Adipocyte (in vitro differentiated cells): ENCODE measurements around the gene PDCD4.

ENCODE experiments used
- DNase-seq: peaks from one replicate; pipeline ENCODE4 v3.0.0-alpha.2; 2015; ENCODE audit warnings: low read depth
- H3K27me3 ChIP-seq: replicated peaks from 2 replicates; pipeline ENCODE4 v1.7.0; 2013; ENCODE audit warnings: mild to moderate bottlenecking, low read length, moderate library complexity; ENCODE audit not compliant: control insufficient read depth, insufficient read depth
- H3K36me3 ChIP-seq: 2 replicates; pipeline ENCODE4 v1.7.0; 2013; ENCODE audit warnings: low read length, mild to moderate bottlenecking, moderate library complexity; ENCODE audit not compliant: control insufficient read depth, insufficient read depth, severe bottlenecking
- H3K4me1 ChIP-seq: 2 replicates; pipeline ENCODE4 v1.7.0; 2013; ENCODE audit warnings: mild to moderate bottlenecking, low read length, moderate library complexity; ENCODE audit not compliant: control insufficient read depth, insufficient read depth
- H3K4me3 ChIP-seq: 2 replicates; pipeline ENCODE4 v1.7.0; 2013; ENCODE audit warnings: mild to moderate bottlenecking, low read length, moderate library complexity
- H3K9ac ChIP-seq: 2 replicates; pipeline ENCODE4 v1.7.0; 2013; ENCODE audit warnings: mild to moderate bottlenecking, low read length, moderate library complexity
- H3K9me3 ChIP-seq: 2 replicates; pipeline ENCODE4 v1.7.0; 2013; ENCODE audit warnings: mild to moderate bottlenecking, low read length, moderate library complexity; ENCODE audit not compliant: control insufficient read depth

PDCD4 gene

DNA sequence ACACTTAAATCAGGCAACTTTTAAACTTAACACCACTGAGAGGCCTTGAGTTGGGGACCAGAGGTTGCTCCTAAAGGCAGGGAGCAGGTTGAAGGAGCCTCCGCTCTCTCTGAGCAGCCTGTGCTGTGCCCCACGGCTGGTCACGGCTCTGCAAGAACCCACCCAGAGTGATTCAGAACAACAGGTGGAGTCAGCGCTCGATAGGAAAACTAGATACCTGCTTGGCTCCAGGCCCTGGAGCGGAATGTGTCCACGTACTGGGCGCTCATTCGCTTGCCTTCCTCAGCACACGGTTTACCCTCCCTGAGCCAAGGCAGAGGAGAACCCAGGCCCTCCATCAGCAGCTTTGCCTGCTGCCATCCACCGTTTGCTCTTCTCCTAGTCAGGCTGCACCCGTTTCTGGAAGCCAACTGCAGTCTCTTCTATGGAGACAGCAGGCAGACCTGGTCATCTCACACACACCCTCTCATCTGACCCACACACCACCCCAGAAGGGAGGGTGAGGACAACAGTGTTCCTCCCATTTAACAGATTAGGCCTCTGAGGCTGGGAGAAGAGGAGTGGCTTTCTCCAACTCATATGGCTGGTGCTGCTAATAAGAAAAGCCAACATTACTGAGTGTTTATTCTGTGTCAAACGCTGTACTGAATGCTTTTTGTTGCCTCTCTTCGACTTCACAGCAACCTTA, 37.6 kb upstream of the PDCD4 start:
- no peak overlapping the region for H3K9ac ChIP-seq
- no peak overlapping the region for H3K4me3 ChIP-seq
- no peaks in the 10 kb centered on the region for H3K36me3 ChIP-seq
- H3K27me3 ChIP-seq: no peaks in the 10 kb centered on the region
- no peak for DNase-seq
- H3K4me1 ChIP-seq: peaks cover 16% of the 10 kb centered on the region
- no peaks in the 10 kb centered on the region for H3K9me3 ChIP-seq

DNA sequence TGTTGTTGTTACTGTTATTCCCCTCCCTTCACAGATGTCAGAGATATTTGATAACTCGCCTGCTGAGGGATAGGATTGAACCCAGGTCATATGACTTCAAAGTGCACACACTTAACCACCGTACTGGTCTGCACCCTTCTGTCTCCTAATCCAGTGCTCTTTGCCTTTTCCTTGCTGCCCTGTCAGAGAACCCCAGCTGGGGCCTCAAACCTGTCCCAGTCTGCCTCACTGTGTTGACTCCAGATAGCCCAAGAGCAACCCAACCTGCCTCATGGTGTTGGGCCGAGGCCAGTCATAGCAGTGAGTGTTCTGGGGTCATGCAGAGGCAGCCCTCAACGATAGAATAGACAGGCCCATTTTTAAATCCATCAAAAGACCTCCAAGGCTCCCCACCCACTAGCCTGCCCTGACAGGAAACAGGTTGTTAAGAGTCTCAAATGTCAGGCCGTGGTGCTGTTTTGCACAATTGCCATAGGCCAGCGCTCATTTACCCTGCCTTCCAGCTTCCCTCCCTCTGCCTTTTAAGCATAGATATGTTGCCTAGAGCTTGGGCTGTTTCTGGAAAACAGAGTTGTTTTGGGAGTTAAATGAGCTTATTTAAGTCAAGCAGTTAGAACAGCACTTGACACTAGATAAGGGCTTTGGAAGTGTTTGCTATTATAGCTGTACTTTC, 37.0 kb upstream of the PDCD4 start:
- peaks cover 21% of the 10 kb centered on the region for H3K4me1 ChIP-seq
- no peaks in the 10 kb centered on the region for H3K9me3 ChIP-seq
- H3K9ac ChIP-seq: no peak overlapping the region
- H3K36me3 ChIP-seq: no peaks in the 10 kb centered on the region
- no peak for DNase-seq
- no peak overlapping the region for H3K4me3 ChIP-seq
- H3K27me3 ChIP-seq: no peaks in the 10 kb centered on the region

DNA sequence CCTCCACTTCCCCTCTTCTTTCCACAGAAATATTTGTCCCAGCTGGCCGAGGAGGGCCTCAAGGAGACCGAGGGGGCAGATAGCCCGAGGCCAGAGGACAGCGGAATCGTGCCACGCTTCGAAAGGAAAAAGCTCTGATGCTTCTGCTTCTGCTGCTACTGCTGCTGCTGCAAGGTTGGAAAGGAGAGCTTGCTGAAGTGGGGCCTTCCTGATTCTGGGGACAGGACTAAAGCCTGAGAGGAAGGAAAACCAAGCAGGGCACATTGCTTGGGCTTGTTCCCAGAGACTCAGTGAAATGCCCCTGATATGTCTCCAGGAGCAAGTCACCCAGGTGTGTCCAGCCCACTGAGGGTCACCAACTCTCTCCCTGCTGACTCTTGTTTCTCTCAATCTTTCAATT, 35.9 kb upstream of the PDCD4 start:
- no peak overlapping the region for H3K9ac ChIP-seq
- no peak for DNase-seq
- no peak overlapping the region for H3K4me3 ChIP-seq
- H3K4me1 ChIP-seq: peaks cover 28% of the 10 kb centered on the region
- H3K36me3 ChIP-seq: no peaks in the 10 kb centered on the region
- H3K9me3 ChIP-seq: no peaks in the 10 kb centered on the region
- no peaks in the 10 kb centered on the region for H3K27me3 ChIP-seq

DNA sequence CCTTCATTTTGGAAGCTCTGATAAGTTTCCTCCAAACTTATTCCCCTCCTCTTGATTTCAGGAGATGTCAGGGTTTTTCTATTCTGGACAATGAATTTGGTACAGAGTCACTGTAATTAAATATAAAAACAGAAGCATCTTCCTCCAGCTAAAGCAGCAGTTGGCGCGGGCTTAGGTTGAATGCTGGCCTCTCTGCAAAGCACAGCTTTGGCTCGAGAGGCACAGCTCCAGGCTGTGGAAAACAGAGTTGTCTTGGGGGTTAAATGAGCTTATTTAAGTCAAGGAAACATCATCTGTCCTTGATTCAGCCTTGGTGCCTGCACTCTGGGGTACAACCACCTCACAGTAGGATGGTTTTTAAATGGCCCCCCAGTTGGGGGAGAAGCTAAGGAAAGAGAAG, 35.0 kb upstream of the PDCD4 start:
- no peaks in the 10 kb centered on the region for H3K9me3 ChIP-seq
- no peaks in the 10 kb centered on the region for H3K27me3 ChIP-seq
- H3K4me1 ChIP-seq: peaks cover 30% of the 10 kb centered on the region
- H3K4me3 ChIP-seq: no peak overlapping the region
- H3K36me3 ChIP-seq: no peaks in the 10 kb centered on the region
- DNase-seq: no peak
- H3K9ac ChIP-seq: no peak overlapping the region

DNA sequence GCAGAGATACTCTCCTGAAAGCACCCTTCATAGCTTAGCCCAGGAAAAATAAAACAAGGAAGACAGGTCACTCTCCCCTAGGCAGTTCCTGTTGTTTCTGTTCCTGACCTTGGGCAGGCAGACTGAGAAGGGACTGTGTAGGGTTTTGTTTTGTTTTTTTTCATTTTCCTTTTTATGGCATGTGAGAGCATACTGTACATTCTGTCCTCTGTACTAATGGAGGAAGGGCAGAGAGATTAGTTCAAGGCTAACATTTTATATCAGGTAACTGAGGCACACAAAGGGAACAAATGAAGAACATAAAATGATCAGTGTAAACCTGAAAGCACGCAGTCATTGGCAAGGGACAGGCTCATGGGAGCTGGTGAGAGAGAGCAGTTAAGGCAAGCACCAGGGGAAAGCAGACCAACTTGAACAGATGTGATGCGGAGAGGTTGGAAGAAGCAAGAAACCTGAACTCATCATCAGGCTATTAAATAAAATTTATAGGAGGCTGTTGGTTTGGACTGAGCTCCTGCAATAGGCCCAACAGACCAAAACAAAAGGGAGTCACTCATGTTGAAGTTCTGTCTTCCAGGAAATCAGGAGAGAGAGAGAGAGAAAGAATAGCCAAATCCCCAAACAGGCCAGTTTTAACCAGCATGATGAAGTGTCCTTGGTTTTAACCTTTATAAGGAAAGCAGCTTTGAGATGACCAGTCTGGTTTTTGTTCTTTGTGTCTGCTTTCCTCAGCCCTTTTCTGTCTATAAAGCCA, 34.1 kb upstream of the PDCD4 start:
- DNase-seq: peak; percentile 30
- no peaks in the 10 kb centered on the region for H3K36me3 ChIP-seq
- H3K4me3 ChIP-seq: peak overlapping the region; percentile 28
- peak overlapping the region; percentile 27 for H3K9ac ChIP-seq
- H3K27me3 ChIP-seq: no peaks in the 10 kb centered on the region
- H3K4me1 ChIP-seq: peaks cover 30% of the 10 kb centered on the region
- no peaks in the 10 kb centered on the region for H3K9me3 ChIP-seq

DNA sequence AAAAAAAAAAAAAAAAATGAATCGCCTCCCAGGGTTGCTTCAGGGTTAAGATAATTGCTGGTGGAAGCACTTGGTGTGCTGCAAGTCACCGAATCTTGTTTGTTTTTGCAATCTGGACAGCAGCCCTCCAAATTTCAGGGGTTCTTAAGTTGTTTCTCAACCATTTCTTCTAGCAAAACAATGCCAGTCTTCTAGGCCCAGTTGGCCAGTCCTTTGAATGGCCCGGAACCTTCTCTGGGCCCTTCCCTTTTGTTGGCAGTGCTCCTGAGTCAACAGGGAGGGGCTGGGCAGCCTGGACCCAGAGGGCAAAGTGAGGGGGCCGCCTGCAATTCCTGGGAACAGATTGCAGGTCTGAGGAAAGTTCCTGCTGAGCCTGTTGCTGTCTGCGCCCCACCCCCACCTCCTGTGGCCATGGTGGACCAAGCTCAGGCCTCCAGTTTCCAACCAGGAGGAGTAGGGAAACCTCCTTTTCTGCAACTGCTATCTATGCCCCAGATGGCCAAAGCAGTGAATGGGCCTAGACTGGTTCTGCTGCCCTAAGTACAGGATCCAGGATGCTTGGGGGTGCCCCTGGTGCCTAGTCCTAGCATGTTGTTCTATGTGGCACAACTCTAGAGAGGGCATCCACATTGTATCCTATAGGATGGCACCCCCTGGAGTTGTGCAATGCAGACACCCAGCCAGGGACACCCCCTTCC, 31.4 kb upstream of the PDCD4 start:
- H3K4me1 ChIP-seq: peaks cover 30% of the 10 kb centered on the region
- H3K9ac ChIP-seq: no peak overlapping the region
- no peak overlapping the region for H3K4me3 ChIP-seq
- H3K36me3 ChIP-seq: no peaks in the 10 kb centered on the region
- H3K27me3 ChIP-seq: no peaks in the 10 kb centered on the region
- H3K9me3 ChIP-seq: no peaks in the 10 kb centered on the region
- peak; percentile 56 for DNase-seq

DNA sequence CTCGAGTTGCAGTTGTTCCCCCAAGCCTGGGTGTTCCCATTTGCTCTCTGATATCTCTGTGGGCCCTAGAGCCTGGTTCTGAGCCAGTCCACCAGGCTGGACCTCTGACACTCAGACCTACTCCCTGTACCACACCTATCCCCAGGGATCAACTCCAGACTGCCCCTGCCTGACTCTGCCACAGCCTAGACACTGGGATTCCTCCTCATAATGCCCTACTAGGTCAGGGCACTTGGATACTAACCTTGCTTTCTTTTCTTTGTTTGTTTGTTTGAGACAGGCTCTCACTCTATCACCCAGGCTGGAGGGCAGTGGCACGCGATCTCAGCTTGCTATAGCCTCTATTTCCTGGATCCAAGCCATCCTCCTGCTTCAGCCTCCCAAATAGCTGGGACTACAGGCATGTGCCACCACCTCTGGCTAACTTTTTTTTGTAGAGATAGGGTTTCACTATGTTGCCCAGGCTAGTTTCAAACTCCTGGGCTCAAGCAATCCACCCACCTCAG, 30.8 kb upstream of the PDCD4 start:
- no peaks in the 10 kb centered on the region for H3K27me3 ChIP-seq
- no peaks in the 10 kb centered on the region for H3K9me3 ChIP-seq
- peaks cover 30% of the 10 kb centered on the region for H3K4me1 ChIP-seq
- H3K4me3 ChIP-seq: no peak overlapping the region
- H3K9ac ChIP-seq: no peak overlapping the region
- no peak for DNase-seq
- H3K36me3 ChIP-seq: no peaks in the 10 kb centered on the region

DNA sequence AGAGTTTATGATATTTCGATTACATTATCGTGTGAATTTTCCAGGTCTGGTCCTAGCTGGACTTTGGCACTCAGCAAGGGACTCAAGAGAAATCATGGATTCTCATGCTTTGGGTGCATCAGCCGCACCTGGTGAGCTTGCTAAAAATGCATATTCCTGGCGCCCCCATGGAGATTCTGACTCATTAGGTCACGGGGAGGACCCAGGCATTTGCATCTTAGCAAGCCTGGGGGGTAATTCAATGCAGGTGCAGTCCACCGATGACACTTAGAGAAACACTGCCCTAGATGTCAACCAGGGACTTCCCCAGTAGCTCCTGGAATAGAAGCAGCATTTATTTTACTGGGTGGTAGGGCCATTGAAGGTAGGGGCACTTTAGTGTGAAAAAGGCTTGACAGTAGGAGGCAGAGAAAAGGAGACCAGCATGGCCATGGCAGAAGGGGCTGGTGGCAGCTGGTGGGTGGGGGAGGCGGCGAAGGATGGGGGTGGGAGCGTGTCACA, 29.9 kb upstream of the PDCD4 start:
- Histone ChIP-seq H3K36me3 (no peaks in the 10 kb centered on the region), H3K9me3 (no peaks in the 10 kb centered on the region), H3K27me3 (peaks cover 2% of the 10 kb centered on the region), H3K9ac (no peak overlapping the region), H3K4me1 (peaks cover 29% of the 10 kb centered on the region), H3K4me3 (no peak overlapping the region)
- DNase-seq: no peak

DNA sequence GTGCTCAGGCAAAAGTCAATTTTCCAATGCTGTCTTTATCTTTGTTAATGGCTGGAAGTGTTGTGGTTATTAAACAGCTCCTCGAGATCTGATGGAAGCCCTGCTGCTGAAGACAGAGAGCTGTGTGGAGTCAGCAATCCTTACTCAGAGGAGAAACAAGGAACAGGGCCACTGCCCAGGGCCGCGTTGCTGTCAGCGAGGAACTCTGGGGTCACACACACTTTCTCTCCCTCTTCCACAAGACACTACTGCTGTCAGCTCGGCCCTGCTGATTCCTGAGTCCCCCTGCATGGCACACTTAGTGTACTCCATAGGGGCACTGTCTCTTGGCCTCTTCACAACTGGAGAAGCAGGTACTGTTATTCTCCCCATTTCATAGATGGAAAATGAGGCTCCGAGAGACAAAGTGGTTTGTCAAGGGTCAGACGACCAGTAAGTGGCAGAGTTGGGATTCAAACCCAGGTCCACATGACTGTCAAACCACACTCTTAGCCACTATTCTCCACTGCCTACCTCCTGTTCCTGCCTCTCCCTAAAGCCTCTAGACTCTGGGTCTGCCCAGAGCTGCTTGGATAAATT, 29.3 kb upstream of the PDCD4 start:
- no peak for DNase-seq
- H3K4me1 ChIP-seq: peaks cover 23% of the 10 kb centered on the region

DNA sequence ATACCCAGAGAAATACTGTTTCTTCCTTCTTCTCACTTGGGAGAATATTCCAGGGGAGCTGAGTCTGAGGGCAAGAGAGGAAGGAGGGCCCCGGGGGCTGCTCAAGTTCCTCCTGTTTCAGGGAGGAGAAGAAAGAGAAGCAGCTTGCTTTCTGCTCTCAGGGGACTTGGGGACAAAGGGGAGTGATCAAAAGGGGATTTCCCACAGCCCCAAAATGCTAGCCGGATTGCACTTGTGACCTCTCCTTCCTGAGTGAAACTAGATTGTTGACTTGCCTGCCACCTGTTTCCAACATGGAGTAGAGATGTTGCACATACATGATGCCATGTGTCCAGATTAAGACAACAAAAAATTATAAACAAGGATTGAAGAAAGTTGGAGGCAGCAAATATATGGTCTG, 28.7 kb upstream of the PDCD4 start:
- Histone ChIP-seq H3K4me3 (no peak overlapping the region), H3K4me1 (peaks cover 21% of the 10 kb centered on the region), H3K9ac (no peak overlapping the region), H3K36me3 (no peaks in the 10 kb centered on the region), H3K9me3 (no peaks in the 10 kb centered on the region), H3K27me3 (peaks cover 6% of the 10 kb centered on the region)
- no peak for DNase-seq

More for the DNA sequence above, 29.3 kb upstream of the PDCD4 start:
- no peak overlapping the region for H3K4me3 ChIP-seq
- no peaks in the 10 kb centered on the region for H3K9me3 ChIP-seq
- no peak overlapping the region for H3K9ac ChIP-seq
- H3K36me3 ChIP-seq: no peaks in the 10 kb centered on the region
- H3K27me3 ChIP-seq: peaks cover 6% of the 10 kb centered on the region
